Ascending aorta (tissue), 2 donors: ENCODE data around the gene KIF16B. TPM values are rescaled to one million over a fixed set of nuclear protein-coding genes. Genes with fewer than 3 reads are reported as not detected.

Experiments
- DNase-seq, 2 donors: peaks; one replicate each; pipeline ENCODE4 v3.0.0-alpha.2; 2019; ENCODE audit warnings: low spot score in 2 of 2
- H3K27ac ChIP-seq, 2 donors: fragments of 200-600 bp; sonication (generic); one replicate each; pipeline ENCODE4 v1.5.1; 2016 to 2017; ENCODE audit warnings: mild to moderate bottlenecking in 1 of 2
- H3K27me3 ChIP-seq: fragments of 200-600 bp; sonication (generic); one replicate; pipeline ENCODE4 v1.5.1; 2017
- H3K36me3 ChIP-seq, 2 donors: fragments of 200-600 bp; sonication (generic); one replicate each; pipeline ENCODE4 v1.5.1; 2016
- H3K4me1 ChIP-seq, 2 donors: fragments of 200-600 bp; sonication (generic); one replicate each; pipeline ENCODE4 v1.5.1; 2016 to 2017; ENCODE audit warnings: mild to moderate bottlenecking in 1 of 2
- H3K4me3 ChIP-seq, 2 donors: fragments of 200-600 bp; sonication (generic); one replicate each; pipeline ENCODE4 v1.5.1; 2016 to 2017; ENCODE audit warnings: mild to moderate bottlenecking in 1 of 2
- H3K9me3 ChIP-seq, 2 donors: fragments of 200-600 bp; sonication (generic); one replicate each; pipeline ENCODE4 v1.5.1; 2016
- intact Hi-C: fragments of 100-400 bp; cut with DNase I; formaldehyde crosslinking; loops from one replicate; pipeline ENCODE4 v1.15.1; 2023
- total RNA-seq: library from RNA; depleted of rRNA; stranded (reverse); fragments of >200 nt; gene quantifications from one replicate; pipeline ENCODE4 v1.1.0, GENCODE V29; 2016
- TF ChIP-seq, protein P1 (sequence below), 3 experiments: fragments of 200-600 bp in 2 of 3; fragments of 450-650 bp in 1 of 3; sonication (generic) in 2 of 3; IDR thresholded peaks; one replicate each; pipeline ENCODE4 v1.5.1; 2016 to 2019; ENCODE audit warnings: antibody characterized with exemption in 3 of 3, mild to moderate bottlenecking in 1 of 3, moderate library complexity in 1 of 3

KIF16B gene
- total RNA-seq, 1 donor from 2014 or later = 6.3 TPM

GRCh38 chr20:16541226-16541625 is 32.0 kb downstream of the KIF16B start:
- Histone ChIP-seq H3K4me1 (peaks cover 0 to 8% of the 10 kb centered on the region in 2 donors), H3K36me3 (no peaks in the 10 kb centered on the region), H3K27ac (no peak overlapping the region), H3K27me3 (no peaks in the 10 kb centered on the region), H3K9me3 (no peaks in the 10 kb centered on the region), H3K4me3 (no peak overlapping the region)
- intact Hi-C loops = no loop called here
- TF ChIP-seq, protein P1, sequence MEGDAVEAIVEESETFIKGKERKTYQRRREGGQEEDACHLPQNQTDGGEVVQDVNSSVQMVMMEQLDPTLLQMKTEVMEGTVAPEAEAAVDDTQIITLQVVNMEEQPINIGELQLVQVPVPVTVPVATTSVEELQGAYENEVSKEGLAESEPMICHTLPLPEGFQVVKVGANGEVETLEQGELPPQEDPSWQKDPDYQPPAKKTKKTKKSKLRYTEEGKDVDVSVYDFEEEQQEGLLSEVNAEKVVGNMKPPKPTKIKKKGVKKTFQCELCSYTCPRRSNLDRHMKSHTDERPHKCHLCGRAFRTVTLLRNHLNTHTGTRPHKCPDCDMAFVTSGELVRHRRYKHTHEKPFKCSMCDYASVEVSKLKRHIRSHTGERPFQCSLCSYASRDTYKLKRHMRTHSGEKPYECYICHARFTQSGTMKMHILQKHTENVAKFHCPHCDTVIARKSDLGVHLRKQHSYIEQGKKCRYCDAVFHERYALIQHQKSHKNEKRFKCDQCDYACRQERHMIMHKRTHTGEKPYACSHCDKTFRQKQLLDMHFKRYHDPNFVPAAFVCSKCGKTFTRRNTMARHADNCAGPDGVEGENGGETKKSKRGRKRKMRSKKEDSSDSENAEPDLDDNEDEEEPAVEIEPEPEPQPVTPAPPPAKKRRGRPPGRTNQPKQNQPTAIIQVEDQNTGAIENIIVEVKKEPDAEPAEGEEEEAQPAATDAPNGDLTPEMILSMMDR (IDR thresholded peaks at IDR 0.05) = no peak
- no peak for DNase-seq

DNA sequence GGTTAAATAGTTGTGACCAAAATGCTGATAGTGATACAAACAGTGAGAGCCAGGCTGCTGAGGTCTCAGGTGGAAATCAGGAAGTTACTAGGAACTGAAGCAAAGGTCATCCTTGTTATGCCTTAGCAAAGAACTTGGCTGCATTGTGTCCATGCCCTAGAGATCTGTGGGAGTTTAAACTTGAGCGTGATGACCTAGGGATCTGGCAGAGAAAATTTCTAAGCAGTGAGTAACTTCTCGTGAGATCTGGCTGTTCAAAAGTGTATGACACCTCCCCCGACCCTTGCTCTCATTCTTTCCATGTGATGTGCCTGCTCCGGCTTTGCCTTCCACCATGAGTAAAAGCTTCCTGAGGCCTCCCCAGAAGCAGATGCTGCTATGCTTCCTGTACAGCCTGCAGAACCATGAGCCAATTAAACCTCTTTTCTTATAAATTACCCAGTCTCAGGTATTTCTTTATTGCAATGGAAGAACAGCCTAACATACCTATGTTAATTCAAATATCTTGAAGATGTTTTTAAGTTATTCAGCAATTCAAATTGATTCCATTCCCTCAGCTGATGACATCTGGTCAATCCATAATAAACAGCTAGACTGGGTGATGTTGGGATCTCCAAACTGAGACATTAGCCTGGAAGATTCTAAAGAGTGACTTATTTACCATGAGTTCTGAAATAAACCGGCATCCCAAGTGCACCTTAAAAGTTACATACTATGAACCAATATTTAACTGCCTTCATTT is 33.8 kb downstream of the KIF16B start:
- no peaks in the 10 kb centered on the region for H3K9me3 ChIP-seq
- intact Hi-C loops = no loop called here
- H3K27me3 ChIP-seq = no peaks in the 10 kb centered on the region
- no peak overlapping the region for H3K4me3 ChIP-seq
- H3K27ac ChIP-seq = no peak overlapping the region
- H3K36me3 ChIP-seq = no peaks in the 10 kb centered on the region
- TF ChIP-seq, protein P1 (IDR thresholded peaks at IDR 0.05) = no peak
- no peak for DNase-seq
- H3K4me1 ChIP-seq = peaks cover 0 to 8% of the 10 kb centered on the region in 2 donors

DNA sequence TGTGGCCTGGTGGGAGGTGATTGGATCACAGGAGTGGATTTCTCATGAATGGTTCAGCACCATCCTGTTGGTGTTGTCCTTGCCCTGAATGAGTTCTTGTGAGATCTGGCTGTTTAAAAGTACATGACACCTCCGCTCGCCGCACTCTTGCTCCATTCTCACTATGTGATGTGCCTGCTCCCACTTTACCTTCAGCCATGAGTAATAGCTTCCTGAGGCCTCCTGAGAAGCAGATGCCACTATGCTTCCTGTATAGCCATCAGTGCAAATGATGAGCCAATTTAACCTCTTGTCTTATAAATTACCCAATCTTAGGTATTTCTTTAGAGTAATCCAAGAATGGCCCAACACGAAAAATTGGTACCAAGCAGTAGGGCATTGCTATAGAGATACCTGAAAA is 34.5 kb downstream of the KIF16B start:
- no peak for DNase-seq
- Histone ChIP-seq H3K36me3 (no peaks in the 10 kb centered on the region), H3K4me1 (peaks cover 0 to 8% of the 10 kb centered on the region in 2 donors), H3K4me3 (no peak overlapping the region), H3K9me3 (no peaks in the 10 kb centered on the region), H3K27me3 (no peaks in the 10 kb centered on the region), H3K27ac (no peak overlapping the region)
- TF ChIP-seq, protein P1 (IDR thresholded peaks at IDR 0.05) = no peak
- intact Hi-C loops = no loop called here

GRCh38 chr20:16537918-16538317 is 35.3 kb downstream of the KIF16B start:
- Histone ChIP-seq H3K36me3 (no peaks in the 10 kb centered on the region), H3K4me3 (no peak overlapping the region), H3K4me1 (peaks cover 0 to 8% of the 10 kb centered on the region in 2 donors), H3K9me3 (no peaks in the 10 kb centered on the region), H3K27ac (no peak overlapping the region), H3K27me3 (no peaks in the 10 kb centered on the region)
- no peak for DNase-seq
- TF ChIP-seq, protein P1 (IDR thresholded peaks at IDR 0.05) = no peak
- intact Hi-C loops = no loop called here

DNA sequence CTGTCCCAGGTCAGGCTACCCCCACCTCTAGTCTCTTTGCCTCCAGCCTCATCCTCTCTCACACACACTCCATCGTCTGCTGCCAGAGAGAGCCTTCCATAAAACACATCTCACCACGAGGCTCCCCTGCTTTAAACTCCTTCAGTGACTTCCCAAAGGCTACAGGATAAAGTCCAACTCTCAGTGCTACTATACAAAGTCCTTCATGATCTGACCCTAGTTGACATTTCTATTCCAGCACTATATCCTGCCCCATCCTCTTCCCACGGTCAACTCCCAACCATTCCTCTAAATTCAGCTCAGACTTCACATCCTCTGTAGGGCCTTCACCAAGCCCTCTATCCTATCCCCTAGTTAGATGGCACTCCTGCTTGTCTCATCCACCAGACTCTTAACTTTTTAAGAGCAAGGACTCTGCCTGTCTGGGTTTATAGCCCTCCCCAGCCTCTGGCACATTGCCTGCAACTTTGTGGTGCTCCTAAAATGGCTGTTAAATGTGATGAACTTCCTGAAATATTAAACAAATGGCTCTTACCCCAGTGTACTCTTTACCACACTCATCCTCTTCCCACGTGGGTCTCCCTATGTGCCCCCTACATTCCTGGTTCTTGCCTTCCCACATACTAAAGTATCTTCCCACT is 36.1 kb downstream of the KIF16B start:
- H3K27ac ChIP-seq = no peak overlapping the region
- no peaks in the 10 kb centered on the region for H3K9me3 ChIP-seq
- no peaks in the 10 kb centered on the region for H3K27me3 ChIP-seq
- peaks cover 0 to 8% of the 10 kb centered on the region in 2 donors for H3K4me1 ChIP-seq
- H3K36me3 ChIP-seq = no peaks in the 10 kb centered on the region
- TF ChIP-seq, protein P1 (IDR thresholded peaks at IDR 0.05) = no peak
- H3K4me3 ChIP-seq = no peak overlapping the region
- intact Hi-C loops = no loop called here
- no peak for DNase-seq
